OCI-M2 (cell line): ENCODE results near the gene CLIP4.
"Not testable (repeated sequence)": the region's sequence is repeated elsewhere in the genome, so short reads cannot be mapped to it uniquely, and the experiment has no call there.

Experiments
- DNase-seq: peaks from one replicate; lab custom pipeline; 2025; ENCODE audit not compliant: unreplicated experiment; lab: John Stamatoyannopoulos, UW

CLIP4 gene, protein sequence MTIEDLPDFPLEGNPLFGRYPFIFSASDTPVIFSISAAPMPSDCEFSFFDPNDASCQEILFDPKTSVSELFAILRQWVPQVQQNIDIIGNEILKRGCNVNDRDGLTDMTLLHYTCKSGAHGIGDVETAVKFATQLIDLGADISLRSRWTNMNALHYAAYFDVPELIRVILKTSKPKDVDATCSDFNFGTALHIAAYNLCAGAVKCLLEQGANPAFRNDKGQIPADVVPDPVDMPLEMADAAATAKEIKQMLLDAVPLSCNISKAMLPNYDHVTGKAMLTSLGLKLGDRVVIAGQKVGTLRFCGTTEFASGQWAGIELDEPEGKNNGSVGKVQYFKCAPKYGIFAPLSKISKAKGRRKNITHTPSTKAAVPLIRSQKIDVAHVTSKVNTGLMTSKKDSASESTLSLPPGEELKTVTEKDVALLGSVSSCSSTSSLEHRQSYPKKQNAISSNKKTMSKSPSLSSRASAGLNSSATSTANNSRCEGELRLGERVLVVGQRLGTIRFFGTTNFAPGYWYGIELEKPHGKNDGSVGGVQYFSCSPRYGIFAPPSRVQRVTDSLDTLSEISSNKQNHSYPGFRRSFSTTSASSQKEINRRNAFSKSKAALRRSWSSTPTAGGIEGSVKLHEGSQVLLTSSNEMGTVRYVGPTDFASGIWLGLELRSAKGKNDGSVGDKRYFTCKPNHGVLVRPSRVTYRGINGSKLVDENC

DNA sequence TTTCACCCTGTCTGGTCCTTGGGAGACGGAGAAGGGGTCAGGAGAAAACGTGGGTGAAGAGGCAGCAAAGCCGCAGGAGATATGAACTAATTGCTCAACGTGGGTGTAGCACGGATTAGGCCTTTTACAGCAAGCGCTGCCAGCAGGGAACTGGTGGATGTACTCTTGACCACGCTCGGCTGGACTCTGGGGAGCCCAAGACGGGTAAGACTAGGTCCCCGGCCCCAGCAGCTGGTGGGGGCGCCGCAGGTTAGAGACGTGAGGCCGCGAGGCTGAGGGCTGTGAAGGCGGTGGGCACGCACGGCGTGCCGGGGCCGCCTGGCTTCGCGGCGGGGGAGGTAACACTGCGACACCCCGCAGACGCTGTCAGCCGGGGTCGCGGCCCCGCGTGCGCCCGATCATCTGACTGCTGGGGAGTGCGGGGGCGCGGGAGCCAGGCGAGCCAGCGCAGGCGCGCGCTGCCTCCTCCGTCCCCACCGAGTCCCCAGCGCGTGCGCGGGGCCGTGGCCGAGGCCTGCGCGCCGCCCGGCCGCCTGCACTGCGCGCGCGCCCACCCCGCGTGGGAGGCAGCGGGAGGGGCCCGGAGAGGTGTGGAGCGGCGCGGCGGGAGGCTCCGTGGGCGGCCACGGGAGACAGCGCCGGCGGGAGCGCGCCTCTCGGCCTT is at the start of gene CLIP4:
Gene CLIP4, plus strand, starts transcription at position 470 of the 664 bp plus-strand sequence. CDS start 5,974 bp downstream, outside the sequence.
- no peak for DNase-seq

DNA sequence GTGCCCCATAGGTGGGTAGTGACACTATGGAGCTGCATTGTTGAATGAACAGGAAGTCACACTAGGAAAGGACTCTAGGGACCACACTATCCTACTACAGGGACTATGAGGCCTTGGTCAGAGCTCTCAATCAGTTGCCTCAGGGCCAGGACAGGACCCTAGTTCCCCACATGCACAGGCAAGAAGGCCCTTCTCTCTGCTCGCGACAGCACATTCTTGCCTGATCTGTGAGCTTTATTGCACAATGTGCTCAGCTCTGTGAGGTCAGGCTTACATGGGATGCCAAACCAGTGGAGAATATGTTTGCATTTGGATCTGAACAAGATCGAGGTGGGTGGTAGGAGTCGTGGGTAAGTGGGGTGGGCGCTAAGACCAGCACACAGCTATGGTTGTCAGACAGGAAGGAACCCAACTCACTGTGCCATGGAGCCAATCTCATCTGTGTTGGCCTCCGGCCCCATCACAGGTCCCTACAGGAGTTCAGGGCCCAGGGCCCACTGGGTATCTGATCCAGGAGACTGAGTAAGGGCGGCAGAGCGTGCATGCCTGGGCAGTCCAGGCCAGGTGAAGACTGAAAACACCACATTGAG is 48.8 kb upstream of the CLIP4 start:
- DNase-seq, result no peak

DNA sequence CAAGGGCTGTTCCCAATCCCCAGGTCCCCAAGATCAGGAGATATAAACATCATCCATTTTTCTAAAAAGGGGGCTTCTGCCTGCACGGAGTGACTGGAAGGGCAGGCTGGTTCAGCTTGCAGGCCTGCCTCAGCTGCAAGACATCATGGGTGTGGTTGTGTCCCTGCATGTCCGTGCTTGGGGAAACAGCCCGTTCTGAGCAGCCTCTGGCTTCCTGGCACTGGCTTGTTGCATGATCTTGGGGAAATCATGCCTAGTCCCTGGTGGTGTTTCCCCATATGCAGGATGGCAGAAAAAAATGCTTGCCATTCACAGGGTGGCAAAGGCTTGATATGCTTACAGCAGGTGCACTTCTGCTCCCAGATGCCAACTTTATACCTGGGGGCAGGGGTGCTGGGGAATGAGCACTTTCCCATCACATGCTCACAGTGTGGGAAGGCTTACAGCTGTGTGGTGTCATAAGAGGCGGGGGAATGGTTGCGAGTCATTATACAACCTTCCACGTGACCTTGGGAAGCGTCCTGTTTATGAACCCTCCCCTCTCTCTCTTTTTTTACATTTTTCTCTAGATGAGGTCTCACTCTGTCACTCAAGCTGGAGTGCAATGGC is 48.1 kb upstream of the CLIP4 start:
- no peak for DNase-seq

DNA sequence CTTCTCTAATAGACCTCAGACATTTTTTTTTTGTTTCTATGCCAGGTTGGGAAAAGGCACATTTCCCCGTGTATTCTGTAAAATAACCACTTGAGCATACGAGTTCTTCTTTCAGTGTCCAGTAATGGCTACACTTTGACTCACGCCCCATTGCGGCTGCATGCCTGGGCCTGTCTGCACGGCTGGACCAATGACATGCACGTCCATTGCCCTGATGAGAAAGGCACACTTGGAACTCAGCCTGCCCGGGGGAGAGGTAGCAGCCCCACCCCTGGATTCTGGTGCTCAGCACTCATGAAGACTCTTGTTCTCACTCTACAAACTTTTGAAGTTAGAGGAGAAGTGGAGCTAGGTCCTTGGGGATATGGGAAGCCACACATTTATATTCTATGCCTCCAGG is 46.7 kb upstream of the CLIP4 start:
- no peak for DNase-seq

DNA sequence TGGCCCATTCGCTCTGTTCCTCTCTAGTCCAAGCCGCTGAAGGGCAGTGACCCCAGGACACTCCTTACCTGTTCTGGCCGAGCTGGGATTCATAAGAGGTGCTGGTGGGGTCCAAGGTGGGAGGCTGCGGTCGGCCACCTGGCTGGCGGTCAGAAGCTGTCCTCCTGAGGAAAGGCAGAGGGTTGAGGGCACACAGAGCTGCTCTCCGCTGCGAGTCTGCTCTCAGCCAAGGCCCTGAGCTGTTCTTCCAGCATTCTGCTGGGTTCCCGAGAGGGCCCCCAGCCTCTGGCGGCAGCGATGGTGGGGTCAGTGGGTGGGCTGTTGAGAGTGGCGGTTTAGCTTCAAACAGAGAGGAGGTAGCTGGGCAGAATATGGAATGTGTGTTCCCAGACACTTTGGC is 44.7 kb upstream of the CLIP4 start:
- DNase-seq, result no peak

DNA sequence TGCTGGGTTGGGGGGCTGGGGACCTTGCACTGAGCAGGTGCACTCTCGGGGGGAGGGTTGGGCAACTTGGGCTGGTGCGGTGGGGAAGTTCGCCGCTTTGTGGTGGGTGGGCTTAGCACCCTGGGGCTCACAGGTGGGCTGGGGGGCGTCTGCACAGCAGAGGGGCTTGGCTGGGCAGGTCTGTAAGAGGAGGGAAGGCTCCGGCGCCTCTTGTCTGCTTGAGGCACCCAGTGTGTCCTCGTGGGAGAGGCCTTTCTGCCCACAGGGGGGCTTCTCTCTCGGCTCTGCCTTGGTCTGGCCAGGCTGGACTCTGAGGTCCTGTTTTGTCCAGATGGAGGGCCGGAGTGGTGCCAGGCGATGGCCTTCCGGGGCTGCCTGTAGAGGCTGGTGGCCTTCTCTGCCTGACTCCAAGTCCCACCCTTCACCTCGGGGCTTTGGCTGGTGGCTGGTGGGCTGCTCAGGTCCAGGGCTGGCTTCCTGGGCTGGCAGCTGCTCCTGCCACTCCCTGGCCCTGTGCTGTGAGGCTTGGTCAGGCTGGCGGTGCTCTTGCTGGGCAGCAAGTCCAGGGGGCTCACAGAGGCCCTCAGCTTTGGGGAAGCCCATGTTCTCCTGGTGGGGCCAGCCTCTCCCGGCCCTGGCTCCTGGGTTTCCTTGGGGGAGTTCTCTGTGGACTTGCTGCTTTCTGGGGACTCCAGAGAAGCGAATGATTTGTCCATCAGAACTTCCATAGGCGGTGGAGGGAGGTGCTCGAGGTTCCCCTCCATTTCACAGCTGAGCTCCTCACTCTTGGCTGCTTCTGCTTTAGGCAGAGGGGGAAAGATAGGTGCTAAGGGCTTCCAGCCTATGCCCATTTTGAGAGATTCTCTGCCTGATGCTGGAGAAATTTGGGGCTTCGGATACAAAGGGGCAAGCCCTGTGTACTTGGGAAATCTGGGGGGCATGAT is 43.9 kb upstream of the CLIP4 start:
- no peak for DNase-seq

DNA sequence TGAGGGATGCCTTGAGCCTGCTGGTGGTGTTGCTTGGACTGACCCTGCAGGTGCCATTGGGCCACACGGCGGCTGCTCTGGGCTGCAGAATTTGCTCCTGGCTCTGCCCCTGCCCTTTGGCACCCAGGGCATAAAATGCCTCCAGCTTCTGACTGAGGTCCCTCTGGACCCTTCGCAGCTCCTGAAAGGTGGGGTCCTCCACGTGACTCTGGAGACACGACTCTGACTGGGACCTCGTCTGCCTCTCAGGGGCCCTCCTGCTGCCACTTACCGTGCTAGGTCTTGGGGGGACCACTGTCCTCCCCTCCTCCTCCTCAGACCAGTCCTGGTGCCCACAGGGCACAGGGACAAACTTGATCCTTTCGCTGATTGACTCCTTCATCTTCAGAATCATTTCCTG is 43.0 kb upstream of the CLIP4 start:
- DNase-seq, result no peak

DNA sequence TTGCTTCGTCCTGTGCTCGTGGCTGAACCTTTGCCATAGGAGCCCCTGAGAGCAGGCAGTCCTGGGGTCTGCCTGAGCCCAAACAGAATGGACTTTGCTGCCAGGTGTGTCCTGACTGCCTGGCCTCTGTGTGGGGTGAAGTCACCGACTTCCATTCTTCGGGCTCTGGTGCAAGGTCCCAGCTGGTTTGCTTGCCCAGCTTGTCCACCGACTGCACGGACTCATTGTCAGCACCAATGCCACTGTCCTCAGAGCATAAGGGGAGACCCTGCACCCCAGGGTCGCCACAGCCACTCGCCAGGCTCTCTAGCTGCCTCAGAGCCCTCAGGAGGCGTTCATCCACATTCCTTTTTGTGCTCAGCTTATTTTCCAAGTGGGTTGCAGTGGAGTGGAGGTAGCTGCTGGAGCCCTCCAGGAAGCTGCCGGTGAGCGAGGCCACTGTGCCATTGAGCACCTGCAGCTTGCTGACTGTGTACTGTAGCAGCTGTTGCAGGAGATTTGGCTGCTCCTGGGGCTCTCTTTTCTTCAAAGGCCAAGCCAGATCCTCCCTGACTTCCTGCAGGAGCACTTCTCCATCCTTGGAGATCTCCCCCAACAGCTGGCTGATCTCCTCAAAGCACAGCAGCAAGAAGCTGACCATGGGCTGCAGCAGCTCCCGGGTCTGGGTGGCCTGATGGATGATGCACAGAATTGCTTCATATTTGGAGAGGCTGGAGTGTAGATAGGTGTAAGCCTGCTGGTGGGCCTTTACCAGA is 42.1 kb upstream of the CLIP4 start:
- DNase-seq, result no peak

DNA sequence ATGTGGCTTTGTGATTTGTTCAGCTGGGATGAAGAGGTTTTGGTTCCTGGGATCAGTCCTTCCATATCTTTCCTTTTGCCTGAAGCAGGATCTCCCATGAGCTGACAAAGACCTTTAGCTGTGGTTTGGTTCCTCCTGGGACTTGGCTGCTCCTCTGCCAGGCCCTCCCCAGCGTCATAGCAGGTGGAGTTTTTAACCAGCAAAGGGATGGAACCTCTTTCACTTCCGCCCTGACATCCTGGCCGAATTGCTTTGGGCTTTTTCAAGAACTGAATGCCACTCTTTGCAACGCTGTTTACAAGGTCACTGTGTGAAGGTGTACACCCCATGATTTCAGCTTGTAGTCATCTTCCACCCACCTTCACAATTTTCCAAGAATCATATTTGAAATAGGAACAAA is 41.3 kb upstream of the CLIP4 start:
- DNase-seq, result no peak

DNA sequence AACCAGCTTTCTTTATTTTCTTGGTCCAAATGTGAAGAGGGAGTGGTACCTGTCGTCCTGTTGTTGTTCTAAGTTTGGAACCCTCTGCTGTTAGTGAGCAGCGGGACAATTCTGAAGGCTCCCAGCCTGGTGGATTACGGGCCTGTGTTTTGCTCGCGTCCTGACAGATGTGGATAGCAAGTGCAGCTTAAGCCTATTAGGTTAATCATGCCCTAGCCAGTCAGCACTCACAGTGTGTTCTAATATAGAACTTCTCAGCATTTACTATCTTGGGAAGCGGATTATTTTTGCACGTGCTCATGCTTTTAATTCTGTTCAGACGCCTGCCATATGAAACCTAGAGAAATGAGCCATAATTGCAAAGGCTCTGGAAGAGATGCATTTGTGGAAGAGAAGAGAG is 40.8 kb upstream of the CLIP4 start, which contains the start of gene PCARE:
Gene PCARE, minus strand, starts transcription at position 113 of the 400 bp plus-strand sequence. CDS start 262 bp downstream, outside the sequence.
- no peak for DNase-seq

DNA sequence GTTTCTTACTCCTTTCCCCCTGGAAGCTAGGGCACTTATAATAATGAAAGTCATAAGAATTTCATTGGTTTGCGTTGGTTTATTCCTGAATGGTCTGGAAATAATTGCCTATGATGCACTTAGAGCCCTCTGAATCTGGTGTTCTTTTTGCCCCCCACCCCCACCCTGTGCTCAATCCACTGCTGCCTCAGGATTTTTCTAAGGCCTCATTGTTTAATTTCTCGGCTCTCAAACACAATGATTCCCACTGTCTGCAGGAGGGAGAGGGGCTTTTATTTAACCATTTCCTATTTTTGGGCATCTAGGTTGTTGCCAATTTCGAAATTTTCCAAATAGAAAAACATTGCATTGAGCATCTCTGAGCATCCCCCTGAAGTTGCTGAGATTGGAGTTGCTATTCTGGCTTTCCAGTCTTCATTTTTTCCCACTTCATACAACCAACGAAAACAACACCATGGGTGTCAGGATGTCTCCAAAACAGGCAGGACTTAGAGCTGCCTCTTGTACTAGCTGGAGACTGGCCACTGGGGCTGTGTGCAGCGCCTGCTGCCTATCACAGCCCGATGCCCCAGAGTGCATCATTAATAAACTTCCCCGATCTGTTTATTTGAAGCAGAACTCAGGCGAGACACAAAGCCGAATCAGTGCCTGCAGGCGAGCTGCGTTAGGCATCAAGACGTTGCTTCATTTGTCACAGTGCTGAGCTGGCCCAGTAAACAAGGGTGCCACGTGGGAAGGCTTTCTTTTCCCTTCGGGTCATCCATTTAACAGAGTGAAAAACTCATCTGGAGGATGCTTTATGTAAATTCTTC is 39.1 kb upstream of the CLIP4 start:
- DNase-seq, result no peak

DNA sequence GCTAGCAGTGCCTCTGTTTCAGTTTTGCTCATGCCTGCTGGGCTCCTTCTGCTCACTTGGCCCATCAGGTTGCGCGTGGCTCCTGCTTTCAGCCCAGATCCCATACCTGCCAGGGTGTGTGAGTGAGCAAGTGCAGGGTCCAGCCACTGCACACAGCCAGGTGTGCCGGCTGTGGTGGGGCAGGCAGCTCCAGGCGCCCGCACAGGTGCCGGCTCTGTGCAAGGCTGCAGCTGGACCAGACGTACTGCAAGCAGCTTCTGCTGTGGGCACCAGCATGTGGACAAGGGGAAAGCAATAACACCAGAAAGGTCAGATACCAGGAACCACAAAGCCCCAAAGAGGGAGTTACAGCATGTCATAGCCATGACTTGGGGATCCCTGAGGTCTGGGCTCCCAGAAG is 35.3 kb upstream of the CLIP4 start:
- DNase-seq, result no peak

DNA sequence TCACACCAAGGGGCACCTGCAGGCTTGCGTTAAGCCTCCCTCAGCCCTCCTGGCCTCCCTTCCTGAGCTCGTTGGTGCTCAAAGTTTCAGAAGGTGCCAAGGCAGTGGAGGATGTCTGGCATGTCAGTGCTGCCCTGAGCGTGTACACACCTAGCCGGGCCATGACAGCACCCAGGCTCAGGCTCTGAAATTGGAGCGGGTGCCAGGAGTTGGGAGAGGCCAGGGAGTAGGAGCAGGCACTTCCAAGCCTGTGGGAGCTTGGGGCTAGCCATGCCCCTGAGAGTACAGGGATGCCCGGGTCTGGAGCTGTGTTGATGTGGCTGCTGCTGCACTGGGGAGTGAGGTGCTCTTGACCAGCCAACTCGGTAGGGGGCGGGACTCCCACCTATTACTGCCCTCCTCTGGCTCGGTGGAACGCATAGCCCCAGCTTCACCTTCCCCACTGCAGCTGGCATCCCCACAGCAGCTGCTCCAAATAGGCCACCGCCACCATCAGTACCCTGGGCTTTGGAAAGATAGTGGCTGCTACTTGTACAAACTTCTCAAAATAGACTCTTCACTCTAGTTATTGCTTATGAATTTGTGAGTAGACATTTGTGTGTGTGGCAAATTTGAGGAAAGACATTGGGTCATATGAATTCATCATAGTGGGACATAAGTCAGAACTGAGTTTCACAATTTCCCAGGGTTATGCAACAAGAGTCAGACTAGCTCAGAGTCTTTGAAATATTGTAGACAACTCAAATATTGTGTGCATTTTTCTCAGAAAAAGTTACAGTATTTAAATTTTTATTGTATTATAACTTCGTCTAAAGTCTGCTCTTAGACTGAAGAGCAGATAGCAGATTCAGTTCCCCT is 34.1 kb upstream of the CLIP4 start:
- no peak for DNase-seq

DNA sequence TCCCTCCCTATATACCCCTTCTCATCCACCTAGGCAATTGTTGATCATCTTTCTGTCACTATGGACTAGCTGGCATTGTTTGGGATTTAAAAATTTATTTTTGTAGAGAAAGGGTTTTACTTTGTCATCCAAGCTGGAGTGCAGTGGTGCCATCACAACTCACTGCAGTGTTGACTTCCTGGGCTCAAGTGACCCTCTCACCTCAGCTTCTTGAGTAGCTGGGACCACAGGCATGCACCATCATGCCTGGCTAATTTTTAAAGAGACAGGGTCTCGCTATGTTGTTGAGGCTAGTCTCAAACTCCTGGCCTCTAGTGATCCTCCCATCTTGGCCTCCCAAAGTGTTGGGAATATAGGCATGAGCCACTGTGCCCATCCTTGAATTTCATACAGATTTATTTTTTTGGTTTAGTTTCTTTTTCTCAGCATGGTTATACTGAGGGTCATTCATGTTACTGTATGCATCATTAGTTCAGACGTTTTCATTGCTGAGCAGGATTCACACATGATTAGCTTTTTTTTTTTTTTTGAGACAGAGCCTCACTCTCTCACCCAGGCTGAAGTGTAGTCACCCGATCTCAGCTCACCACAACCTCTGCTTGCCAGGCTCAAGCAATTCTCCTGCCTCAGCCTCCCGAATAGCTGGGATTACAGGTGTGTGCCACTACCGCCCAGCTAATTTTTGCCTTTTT is 32.3 kb upstream of the CLIP4 start:
- no peak for DNase-seq

DNA sequence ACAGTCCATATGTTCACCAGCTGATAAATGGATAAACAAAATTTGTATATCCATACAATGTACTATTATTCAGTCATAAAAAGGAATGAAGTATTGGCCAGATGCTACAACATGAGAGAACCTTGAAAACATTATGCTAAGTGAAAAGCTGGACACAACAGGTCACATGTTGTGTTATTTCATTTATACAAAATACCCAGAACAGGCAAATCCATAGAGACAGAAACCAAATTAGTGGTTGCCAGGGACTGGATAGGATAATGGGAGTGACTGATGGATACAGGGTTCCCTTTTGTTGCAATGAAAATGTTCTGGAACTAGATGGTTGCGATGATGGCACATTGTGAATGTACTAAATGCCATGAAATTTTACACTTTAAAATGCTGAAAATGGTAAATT is 30.7 kb upstream of the CLIP4 start:
- DNase-seq, result no peak

DNA sequence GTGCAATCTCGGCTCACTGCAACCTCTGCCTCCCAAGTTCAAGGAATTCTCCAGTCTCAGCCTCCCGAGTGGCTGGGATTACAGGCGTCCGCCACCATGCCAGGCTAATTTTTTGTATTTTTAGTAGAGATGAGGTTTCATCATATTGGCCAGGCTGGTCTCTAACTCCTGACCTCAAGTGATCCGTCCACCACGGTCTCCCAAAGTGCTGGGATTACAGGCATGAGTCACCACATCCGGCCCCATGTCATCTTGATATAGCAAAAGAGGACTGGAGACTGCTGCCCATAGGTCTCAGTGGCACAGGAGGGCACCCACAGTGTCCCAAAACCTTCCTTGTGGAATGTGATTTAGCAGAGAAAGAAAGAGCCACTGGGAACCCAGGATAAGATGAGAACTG is 24.9 kb upstream of the CLIP4 start:
- DNase-seq, result not testable (repeated sequence)

DNA sequence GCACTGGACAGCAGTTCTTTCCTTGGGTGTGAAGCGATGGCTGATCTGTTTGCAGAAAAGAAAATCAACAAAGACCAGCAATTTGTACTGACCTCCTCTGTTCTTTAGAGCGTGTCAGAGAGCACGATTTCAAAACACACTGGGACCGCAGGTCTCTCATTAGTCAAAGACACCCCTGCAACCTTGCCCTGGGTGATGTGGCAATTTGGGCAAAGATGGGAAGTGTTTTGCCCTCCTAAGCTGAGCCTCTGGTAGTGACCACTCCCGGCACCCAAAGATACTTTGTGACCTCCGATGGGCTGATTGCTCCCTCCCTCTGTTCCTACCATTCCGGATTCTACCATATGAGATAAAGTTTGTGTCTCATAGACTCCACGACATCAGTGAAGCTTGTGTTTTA is 18.2 kb upstream of the CLIP4 start:
- no peak for DNase-seq
